HepG2 (cell line): ENCODE measurements around the gene SEC14L1. TPM values are rescaled to one million over a fixed set of nuclear protein-coding genes. Genes with fewer than 3 reads are reported as not detected.

Source experiments
- HNRNPL ChIP-seq: fragments of 200-400 bp; formaldehyde crosslinking; IDR thresholded peaks from 2 replicates; pipeline ENCODE4 v1.6.1; 2017; ENCODE audit warnings: mild to moderate bottlenecking, low read depth, low read length
- MAFK ChIP-seq, 2 experiments: IDR thresholded peaks in 1 of 2; conservative IDR thresholded peaks in 1 of 2; 2 replicates each; pipeline ENCODE4 v1.6.1; 2011; ENCODE audit warnings: improper control_type of control experiment in 2 of 2, low read length in 2 of 2
- MATR3 ChIP-seq: sonication (generic); formaldehyde crosslinking; IDR thresholded peaks from 2 replicates; pipeline ENCODE4 v1.4.0; 2020; ENCODE audit warnings: missing genetic modification reagents
- PAX8 ChIP-seq: sonication (generic); formaldehyde crosslinking; IDR thresholded peaks from 2 replicates; pipeline ENCODE4 v1.8.0; 2022; ENCODE audit warnings: mild to moderate bottlenecking, missing genetic modification reagents, borderline replicate concordance
- SMAD3 ChIP-seq: sonication (generic); formaldehyde crosslinking; IDR thresholded peaks from 2 replicates; pipeline ENCODE4 v1.4.0; 2020; ENCODE audit warnings: missing genetic modification reagents
- ZFAT ChIP-seq: sonication (generic); formaldehyde crosslinking; conservative IDR thresholded peaks from 2 replicates; pipeline ENCODE4 v1.8.1; 2023; ENCODE audit warnings: missing genetic modification reagents, inconsistent platforms
- ZNF510 ChIP-seq: sonication (generic); formaldehyde crosslinking; IDR thresholded peaks from 2 replicates; pipeline ENCODE4 v1.4.0; 2020; ENCODE audit warnings: low read depth, mild to moderate bottlenecking, missing genetic modification reagents
- polyA plus RNA-seq, 8 experiments: library from polyadenylated mRNA; depleted of rRNA in 3 of 8; stranded (reverse) in 7 of 8; unstranded in 1 of 8; fragments of >200 nt; fragmentation: Illumina TruSeq in 4 of 8; extraction: Trizol in 4 of 8; gene quantifications; 2 replicates each; pipeline versions ENCODE4 v1.2.1 to v1.2.3, GENCODE V29; 2011 to 2016; ENCODE audit warnings: low read depth in 4 of 8, missing spikeins in 1 of 8, mixed read lengths in 1 of 8; ENCODE audit not compliant: insufficient read depth in 1 of 8
- total RNA-seq, 5 experiments: library from RNA; depleted of rRNA; stranded (reverse); fragments of >200 nt; fragmentation: Illumina TruSeq; extraction: Trizol; gene quantifications; 2 replicates each; pipeline ENCODE4 v1.2.3, GENCODE V29; 2016; ENCODE audit warnings: low read depth in 1 of 5
- TF ChIP-seq, protein P1 (sequence below): IDR thresholded peaks from 2 replicates; pipeline ENCODE4 v1.6.1; 2018; ENCODE audit warnings: missing genetic modification reagents, mild to moderate bottlenecking, missing compliant biosample characterization
- TF ChIP-seq, protein P2 (sequence below): IDR thresholded peaks from 2 replicates; pipeline ENCODE4 v1.4.0; 2020; ENCODE audit warnings: mild to moderate bottlenecking, missing genetic modification reagents
- TF ChIP-seq, protein P3 (sequence below): sonication (generic); formaldehyde crosslinking; IDR thresholded peaks from 2 replicates; pipeline ENCODE4 v1.8.0; 2022; ENCODE audit warnings: mild to moderate bottlenecking, missing genetic modification reagents
- TF ChIP-seq, protein P4 (sequence below): sonication (generic); formaldehyde crosslinking; IDR thresholded peaks from 2 replicates; pipeline ENCODE4 v1.4.0; 2020; ENCODE audit warnings: missing genetic modification reagents

Gene SEC14L1
- total and polyA plus RNA-seq, 2 of the 13 experiments (the other 11 are each of a cell fraction or from before 2014, with no cell fraction given), result 26.3 to 43.9 TPM

DNA sequence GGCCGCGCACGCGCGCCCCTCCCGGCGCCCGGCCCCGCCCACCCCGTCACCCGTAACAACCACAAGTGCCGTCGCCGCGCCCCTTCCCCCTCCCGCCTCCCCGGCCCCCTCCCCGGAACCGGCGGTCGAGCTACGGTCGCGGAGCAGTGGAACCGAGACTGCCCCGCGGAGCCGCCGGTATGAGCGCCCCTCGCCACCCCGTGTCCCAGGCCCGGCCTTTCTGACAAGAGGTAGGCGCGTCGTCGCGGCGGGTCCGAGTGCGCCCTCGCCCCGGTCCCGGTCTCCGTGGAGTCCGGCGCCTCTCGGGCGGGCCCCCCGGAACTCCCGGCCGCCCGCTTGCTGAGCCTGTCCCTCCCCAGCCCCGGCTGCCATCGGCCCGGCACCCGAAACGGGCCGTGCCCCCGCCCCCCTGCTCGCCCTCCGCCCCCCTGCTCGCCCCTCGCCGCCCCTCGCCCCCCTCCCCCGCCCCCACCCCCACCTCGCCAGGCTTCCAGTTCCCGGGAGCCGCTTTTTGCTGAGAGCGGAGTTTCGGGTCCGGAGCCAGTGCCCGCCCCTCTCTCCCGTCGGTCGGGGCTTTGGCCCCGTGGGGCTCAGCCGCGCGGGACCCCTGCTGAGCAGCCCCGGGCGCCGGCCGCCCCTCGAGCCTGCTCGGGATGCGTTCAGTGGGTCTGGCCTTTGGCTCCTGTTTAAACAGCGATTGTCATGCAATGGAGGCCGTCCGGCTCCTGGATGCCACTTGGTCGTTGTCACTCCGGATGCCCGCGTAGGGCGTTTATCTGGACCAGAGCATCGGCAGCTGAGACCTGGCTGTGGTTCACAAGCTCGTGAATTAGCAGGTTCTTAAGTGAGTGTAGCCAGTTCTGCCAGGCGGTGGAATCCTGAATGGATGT lies at the start of gene SEC14L1 (continued):
- TF ChIP-seq ZNF510 (CRISPR knock-in tag) (no peak), HNRNPL (no peak), SMAD3 (no peak), ZFAT (CRISPR knock-in tag) (no peak), MATR3 (no peak), PAX8 (CRISPR knock-in tag) (no peak), MAFK (conservative IDR thresholded peaks at IDR 0.05 in 1 of 2, IDR thresholded peaks at IDR 0.05 in 1 of 2; ENCODE audit: low read length in 2 of 2) (no peak)
- TF ChIP-seq, protein P1, sequence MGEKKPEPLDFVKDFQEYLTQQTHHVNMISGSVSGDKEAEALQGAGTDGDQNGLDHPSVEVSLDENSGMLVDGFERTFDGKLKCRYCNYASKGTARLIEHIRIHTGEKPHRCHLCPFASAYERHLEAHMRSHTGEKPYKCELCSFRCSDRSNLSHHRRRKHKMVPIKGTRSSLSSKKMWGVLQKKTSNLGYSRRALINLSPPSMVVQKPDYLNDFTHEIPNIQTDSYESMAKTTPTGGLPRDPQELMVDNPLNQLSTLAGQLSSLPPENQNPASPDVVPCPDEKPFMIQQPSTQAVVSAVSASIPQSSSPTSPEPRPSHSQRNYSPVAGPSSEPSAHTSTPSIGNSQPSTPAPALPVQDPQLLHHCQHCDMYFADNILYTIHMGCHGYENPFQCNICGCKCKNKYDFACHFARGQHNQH (CRISPR knock-in tag), result no peak
- TF ChIP-seq, protein P2, sequence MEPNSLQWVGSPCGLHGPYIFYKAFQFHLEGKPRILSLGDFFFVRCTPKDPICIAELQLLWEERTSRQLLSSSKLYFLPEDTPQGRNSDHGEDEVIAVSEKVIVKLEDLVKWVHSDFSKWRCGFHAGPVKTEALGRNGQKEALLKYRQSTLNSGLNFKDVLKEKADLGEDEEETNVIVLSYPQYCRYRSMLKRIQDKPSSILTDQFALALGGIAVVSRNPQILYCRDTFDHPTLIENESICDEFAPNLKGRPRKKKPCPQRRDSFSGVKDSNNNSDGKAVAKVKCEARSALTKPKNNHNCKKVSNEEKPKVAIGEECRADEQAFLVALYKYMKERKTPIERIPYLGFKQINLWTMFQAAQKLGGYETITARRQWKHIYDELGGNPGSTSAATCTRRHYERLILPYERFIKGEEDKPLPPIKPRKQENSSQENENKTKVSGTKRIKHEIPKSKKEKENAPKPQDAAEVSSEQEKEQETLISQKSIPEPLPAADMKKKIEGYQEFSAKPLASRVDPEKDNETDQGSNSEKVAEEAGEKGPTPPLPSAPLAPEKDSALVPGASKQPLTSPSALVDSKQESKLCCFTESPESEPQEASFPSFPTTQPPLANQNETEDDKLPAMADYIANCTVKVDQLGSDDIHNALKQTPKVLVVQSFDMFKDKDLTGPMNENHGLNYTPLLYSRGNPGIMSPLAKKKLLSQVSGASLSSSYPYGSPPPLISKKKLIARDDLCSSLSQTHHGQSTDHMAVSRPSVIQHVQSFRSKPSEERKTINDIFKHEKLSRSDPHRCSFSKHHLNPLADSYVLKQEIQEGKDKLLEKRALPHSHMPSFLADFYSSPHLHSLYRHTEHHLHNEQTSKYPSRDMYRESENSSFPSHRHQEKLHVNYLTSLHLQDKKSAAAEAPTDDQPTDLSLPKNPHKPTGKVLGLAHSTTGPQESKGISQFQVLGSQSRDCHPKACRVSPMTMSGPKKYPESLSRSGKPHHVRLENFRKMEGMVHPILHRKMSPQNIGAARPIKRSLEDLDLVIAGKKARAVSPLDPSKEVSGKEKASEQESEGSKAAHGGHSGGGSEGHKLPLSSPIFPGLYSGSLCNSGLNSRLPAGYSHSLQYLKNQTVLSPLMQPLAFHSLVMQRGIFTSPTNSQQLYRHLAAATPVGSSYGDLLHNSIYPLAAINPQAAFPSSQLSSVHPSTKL (CRISPR knock-in tag), result peak; percentile 17; the same call in 1 of the 2 replicates
- TF ChIP-seq, protein P3, sequence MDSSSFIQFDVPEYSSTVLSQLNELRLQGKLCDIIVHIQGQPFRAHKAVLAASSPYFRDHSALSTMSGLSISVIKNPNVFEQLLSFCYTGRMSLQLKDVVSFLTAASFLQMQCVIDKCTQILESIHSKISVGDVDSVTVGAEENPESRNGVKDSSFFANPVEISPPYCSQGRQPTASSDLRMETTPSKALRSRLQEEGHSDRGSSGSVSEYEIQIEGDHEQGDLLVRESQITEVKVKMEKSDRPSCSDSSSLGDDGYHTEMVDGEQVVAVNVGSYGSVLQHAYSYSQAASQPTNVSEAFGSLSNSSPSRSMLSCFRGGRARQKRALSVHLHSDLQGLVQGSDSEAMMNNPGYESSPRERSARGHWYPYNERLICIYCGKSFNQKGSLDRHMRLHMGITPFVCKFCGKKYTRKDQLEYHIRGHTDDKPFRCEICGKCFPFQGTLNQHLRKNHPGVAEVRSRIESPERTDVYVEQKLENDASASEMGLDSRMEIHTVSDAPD, result no peak
- TF ChIP-seq, protein P4, sequence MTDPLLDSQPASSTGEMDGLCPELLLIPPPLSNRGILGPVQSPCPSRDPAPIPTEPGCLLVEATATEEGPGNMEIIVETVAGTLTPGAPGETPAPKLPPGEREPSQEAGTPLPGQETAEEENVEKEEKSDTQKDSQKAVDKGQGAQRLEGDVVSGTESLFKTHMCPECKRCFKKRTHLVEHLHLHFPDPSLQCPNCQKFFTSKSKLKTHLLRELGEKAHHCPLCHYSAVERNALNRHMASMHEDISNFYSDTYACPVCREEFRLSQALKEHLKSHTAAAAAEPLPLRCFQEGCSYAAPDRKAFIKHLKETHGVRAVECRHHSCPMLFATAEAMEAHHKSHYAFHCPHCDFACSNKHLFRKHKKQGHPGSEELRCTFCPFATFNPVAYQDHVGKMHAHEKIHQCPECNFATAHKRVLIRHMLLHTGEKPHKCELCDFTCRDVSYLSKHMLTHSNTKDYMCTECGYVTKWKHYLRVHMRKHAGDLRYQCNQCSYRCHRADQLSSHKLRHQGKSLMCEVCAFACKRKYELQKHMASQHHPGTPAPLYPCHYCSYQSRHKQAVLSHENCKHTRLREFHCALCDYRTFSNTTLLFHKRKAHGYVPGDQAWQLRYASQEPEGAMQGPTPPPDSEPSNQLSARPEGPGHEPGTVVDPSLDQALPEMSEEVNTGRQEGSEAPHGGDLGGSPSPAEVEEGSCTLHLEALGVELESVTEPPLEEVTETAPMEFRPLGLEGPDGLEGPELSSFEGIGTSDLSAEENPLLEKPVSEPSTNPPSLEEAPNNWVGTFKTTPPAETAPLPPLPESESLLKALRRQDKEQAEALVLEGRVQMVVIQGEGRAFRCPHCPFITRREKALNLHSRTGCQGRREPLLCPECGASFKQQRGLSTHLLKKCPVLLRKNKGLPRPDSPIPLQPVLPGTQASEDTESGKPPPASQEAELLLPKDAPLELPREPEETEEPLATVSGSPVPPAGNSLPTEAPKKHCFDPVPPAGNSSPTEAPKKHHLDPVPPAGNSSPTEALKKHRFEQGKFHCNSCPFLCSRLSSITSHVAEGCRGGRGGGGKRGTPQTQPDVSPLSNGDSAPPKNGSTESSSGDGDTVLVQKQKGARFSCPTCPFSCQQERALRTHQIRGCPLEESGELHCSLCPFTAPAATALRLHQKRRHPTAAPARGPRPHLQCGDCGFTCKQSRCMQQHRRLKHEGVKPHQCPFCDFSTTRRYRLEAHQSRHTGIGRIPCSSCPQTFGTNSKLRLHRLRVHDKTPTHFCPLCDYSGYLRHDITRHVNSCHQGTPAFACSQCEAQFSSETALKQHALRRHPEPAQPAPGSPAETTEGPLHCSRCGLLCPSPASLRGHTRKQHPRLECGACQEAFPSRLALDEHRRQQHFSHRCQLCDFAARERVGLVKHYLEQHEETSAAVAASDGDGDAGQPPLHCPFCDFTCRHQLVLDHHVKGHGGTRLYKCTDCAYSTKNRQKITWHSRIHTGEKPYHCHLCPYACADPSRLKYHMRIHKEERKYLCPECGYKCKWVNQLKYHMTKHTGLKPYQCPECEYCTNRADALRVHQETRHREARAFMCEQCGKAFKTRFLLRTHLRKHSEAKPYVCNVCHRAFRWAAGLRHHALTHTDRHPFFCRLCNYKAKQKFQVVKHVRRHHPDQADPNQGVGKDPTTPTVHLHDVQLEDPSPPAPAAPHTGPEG (CRISPR knock-in tag), result no peak; the same call in 1 of the 2 replicates
